HG03103 (cell line): ENCODE results near the gene PPP2R3B.
"Not testable (repeated sequence)": the region's sequence is repeated elsewhere in the genome, so short reads cannot be mapped to it uniquely, and the experiment has no call there.

Experiments used
- ATAC-seq: cut with Tn5 transposase; IDR thresholded peaks from one replicate; pipeline ENCODE4 v1.9.1; 2021; ENCODE audit warnings: low read depth; ENCODE audit not compliant: unreplicated experiment

PPP2R3B gene, protein sequence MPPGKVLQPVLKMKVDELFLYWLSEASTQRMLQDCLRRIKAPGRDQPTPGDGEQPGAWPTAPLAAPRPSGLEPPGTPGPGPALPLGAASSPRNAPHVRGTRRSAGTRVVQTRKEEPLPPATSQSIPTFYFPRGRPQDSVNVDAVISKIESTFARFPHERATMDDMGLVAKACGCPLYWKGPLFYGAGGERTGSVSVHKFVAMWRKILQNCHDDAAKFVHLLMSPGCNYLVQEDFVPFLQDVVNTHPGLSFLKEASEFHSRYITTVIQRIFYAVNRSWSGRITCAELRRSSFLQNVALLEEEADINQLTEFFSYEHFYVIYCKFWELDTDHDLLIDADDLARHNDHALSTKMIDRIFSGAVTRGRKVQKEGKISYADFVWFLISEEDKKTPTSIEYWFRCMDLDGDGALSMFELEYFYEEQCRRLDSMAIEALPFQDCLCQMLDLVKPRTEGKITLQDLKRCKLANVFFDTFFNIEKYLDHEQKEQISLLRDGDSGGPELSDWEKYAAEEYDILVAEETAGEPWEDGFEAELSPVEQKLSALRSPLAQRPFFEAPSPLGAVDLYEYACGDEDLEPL

DNA sequence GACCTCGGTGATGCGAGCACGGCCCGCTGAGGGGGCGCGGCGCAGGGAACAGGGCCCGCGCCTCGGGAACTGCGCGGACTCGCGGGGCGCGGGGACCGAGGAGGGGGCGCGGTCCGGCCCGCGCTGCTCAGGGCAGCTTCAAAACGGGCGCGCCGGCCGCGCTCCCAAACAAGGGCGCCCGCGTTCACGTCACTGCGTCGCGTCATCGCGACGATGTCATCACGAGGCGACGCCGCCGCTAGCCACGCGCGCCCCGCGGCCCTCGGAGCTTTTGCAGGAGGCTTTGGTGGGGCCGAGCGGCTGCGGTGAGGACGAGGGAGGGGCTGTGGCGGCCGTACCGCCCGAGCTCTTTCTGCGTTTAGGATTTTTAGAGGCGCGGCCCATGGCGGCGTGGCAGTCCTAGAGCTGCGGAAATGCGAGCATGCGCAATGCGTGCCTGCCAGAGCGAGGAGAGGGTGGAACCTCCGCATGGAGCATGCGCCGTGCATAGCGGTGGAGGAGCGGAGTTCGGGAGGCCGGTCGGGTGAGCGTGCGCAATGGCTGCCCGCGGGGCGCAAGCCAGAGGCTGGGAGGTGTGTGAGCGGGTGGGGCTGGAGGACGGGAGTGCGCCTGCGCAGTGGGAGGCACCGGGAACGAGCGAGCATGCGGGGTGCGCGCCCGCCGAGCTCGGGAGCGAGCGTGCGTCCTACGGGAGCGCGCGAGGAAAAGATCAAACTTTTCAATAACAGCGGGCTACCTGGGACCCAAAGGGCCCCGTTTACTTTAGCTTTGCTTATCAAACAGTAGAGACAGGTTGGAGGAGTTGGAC is at the start of gene PPP2R3B:
Gene PPP2R3B, minus strand, starts transcription at position 140 of the 808 bp plus-strand sequence. CDS start 216 bp downstream, outside the sequence.
- peak; percentile 94 for ATAC-seq

DNA sequence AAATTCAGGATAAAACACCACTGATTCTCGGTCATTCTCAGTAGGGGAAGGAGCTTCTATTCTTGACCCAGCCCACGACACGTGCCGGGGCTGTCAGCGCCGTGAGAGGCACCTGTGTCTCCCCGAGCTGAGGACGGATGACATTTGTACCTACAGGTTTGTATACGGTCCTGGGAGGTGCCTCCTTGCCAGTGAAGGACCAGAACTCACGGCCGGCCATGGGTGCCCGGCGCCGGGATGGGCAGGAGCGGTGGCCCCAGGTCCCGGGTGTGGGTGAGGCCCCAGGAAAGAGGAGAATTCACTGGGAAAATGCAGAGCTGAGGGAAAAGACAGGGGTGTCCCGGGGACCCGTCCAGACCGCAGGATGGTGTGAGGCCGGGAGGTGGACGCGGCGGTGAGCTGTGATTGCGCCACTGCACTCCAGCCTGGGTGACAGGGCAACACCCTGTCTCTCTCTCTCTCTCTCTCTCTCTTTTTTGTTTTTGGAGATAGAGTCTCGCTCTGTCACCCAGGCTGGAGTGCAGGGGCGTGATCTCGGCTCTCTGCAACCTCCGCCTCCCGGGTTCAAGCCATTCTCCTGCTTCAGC is 48.9 kb upstream of the PPP2R3B start:
- ATAC-seq, result no peak

GRCh38 chrX:434946-435345 is 48.2 kb upstream of the PPP2R3B start:
- no peak for ATAC-seq

- no peak for ATAC-seq
Observed at GRCh38 chrX:433771-434170, 47.1 kb upstream of the PPP2R3B start.

GRCh38 chrX:432666-433065 is 46.0 kb upstream of the PPP2R3B start:
- ATAC-seq, result not testable (repeated sequence)

DNA sequence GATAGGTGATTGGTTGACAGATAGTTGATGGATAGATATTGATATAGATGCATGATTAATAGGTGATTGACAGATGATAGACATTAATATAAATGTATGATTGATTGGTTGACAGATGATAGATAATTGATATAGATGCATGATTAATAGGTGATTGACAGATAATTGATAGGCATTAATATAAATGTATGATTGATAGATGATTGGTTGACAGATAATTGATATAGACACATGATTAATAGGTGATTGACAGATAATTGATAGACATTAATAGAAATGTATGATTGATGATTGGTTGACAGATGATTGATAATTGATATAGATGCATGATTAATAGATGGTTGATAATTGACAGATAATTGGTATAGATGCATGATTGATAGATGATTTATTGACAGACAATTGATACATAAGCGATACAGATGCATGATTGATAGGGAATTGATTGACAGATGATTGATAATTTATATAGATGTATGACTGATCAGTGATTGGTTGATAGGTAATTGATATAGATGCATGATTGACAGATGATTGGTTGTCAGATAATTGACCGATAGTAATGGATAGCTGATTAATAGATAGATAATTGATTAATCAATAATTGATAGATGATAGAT is 44.9 kb upstream of the PPP2R3B start:
- no peak for ATAC-seq

DNA sequence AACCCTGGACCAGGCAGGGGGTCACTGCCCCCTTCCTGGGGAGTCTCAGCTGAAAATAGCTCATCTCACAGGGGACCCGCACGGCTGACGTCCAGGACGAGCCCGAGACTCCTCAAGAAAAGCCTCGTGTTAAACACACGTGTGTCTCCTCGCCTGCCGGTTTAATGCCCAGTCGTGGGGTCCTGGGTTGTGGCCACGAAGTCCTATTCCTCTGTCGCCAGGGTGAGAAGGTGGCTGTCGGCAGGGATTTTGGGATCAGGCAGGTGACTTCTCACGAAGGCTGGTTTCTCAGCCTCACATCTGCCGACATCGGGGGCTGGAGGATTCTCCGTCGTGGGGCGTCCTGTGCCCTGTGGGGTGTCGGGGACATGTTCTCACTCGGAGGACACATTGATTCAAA is 44.3 kb upstream of the PPP2R3B start:
- ATAC-seq, result no peak

GRCh38 chrX:429266-429825 is 42.6 kb upstream of the PPP2R3B start:
- no peak for ATAC-seq

- ATAC-seq, result no peak
Observed at GRCh38 chrX:427812-428725, 41.4 kb upstream of the PPP2R3B start.

- no peak for ATAC-seq
Observed at GRCh38 chrX:426881-427280, 40.2 kb upstream of the PPP2R3B start.

DNA sequence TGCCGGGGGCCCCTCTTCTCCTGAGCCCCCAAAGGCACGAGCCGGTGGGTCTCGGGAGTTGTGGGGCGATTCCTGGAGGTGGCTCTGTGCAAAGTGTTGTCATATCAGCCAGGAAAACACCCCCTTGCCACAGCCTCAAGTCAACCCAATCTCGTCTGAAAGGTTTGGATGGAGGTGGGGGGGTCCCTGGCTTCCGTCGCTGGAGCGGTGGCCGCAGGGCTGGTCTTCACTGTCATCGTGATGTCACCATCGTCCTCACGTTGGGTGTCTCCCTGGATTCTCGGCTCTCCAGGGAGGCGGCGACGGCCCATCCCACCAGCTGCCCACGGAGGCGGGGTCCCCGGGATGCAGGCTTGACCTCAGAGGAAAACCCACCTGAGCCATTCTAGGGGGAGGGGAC is 38.3 kb upstream of the PPP2R3B start:
- ATAC-seq, result no peak

DNA sequence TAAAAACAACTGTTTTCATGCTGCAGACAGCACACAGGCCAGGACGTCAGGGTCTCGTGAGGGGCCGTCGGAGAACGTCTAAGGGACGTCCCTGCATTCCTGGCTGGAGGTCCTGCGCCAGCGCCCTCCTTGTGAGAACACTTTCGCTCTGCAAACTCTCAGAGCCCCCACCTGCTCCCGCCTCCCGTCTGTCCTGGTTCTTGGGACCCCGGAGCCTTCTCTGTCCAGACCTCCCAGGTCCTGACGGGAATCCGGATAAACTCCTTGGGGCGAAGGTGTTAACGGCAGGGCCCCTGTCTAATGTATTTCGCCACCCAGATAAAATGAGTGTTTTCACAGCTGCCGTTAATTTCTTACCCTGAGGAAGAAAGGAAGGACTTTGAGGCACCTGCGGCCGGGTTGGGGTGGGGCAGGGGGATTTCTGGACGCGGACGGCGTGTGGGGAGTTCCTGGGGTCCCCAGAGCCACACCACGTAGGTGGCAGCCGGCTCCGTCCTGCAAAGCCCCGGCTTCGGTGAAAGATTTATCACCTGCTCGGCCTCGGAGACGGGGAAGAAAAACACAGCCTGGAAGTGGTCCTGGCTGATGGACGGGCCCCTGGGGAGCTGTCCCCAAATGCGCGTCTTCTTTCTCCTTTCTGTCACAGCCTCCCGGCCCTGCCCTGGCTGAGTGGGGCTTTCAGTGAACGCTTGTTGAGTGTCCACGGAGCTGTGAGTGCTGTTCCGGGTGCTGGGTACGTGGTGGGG is 35.1 kb upstream of the PPP2R3B start:
- no peak for ATAC-seq

DNA sequence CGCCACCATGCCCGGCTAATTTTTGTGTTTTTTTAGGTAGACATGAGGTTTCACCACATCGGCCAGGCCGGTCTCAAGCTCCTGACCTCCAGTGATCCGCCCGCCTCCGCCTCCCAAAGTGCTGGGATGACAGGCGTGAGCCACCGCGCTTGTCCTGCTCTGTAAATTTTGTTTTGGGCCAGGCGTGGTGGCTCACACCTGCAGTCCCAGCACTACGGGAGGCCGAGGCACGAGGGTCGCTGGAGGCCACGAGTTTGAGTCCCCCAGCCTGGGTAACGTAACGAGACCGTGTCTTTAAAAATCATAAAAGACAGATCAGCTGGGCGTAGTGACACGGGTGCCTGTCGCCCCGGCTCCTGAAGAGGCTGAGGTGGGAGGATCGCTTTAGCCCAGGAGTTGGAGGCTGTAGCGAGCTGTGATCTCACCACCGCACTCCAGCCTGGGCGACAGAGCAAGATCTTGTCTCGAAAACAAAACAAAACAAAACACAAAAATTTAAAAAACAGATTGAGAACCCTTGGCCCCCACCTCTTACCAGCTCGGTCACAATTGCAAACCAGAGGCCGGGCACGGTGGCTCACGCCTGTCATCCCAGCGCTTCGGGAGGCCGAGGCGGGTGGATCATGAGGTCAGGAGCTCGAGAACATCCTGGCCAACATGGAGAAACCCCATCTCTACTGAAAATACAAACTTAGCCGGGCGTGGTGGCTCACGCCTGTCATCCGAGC is 34.0 kb upstream of the PPP2R3B start:
- no peak for ATAC-seq

GRCh38 chrX:418927-419729 is 32.4 kb upstream of the PPP2R3B start:
- ATAC-seq, result no peak

DNA sequence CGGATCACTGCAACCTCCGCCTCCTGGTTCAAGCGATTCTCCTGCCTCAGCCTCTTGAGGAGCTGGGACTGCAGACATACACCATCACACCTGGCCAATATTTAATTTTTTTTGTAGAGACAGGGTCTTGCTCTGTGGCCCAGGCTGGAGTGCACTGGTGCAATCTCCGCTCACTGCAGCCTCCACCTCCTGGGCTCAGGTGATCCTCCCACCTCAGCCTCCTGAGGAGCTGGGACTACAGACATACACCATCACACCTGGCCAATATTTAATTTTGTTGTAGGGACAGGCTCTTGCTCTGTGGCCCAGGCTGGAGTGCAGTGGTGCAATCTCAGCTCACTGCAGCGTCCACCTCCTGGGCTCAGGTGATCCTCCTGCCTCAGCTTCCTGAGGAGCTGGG is 28.8 kb upstream of the PPP2R3B start:
- ATAC-seq, result not testable (repeated sequence)

- no peak for ATAC-seq
Observed at GRCh38 chrX:413322-414201, 26.9 kb upstream of the PPP2R3B start.
